ENCODE data around the gene ZNF385C.
"Not testable (repeated sequence)": the region's sequence is repeated elsewhere in the genome, so short reads cannot be mapped to it uniquely, and the experiment has no call there.

DNA sequence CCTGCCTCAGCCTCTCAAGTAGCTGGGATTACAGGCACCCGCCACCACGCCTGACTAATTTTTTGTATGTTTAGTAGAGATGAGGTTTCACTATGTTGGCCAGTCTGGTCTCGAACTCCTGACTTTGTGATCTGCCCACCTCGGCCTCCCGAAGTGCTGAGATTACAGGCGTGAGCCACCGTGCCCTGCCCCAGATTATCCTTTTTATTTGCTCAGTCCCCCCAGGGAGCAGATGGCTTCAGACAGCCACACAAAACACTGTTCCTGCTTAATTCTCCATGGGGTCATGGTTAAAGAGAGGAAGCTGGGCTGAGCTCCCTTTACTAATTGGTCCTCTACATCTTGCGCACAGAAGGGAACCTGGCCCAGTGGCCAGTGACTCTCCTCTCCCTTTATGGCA is 77.4 kb downstream of the ZNF385C start:
- TF ChIP-seq CTCF, POLR2A (IDR thresholded peaks at IDR 0.05): not testable (repeated sequence)

Data from body of pancreas (tissue), 4 donors.